NAMALWA (cell line): ENCODE results near the gene KDR.

Source experiments
- DNase-seq: peaks from one replicate; pipeline ENCODE4 v3.0.0-alpha.2; 2015; ENCODE audit warnings: low spot score

KDR gene

GRCh38 chr4:55125087-55125721, at the start of gene KDR:
TSS of gene KDR (minus strand) at chr4:55125595. CDS start at chr4:55125293, 302 bp downstream.
- DNase-seq, result no peak

- no peak for DNase-seq
Observed at GRCh38 chr4:55173580-55173979, 48.2 kb upstream of the KDR start.

- no peak for DNase-seq
Observed at GRCh38 chr4:55172694-55173287, 47.4 kb upstream of the KDR start.

- DNase-seq, result no peak
Observed at GRCh38 chr4:55170462-55170861, 45.1 kb upstream of the KDR start.

- no peak for DNase-seq
Observed at GRCh38 chr4:55169352-55169961, 44.1 kb upstream of the KDR start.

- DNase-seq, result no peak
Observed at GRCh38 chr4:55162396-55162795, 37.0 kb upstream of the KDR start.

- DNase-seq, result no peak
Observed at GRCh38 chr4:55161739-55162138, 36.3 kb upstream of the KDR start.

- DNase-seq, result no peak
Observed at GRCh38 chr4:55159851-55160250, 34.5 kb upstream of the KDR start.

GRCh38 chr4:55158957-55159356, 33.6 kb upstream of the KDR start:
- DNase-seq, result peak; percentile 41

- DNase-seq, result no peak
Observed at GRCh38 chr4:55157559-55158277, 32.3 kb upstream of the KDR start.

GRCh38 chr4:55154933-55155332, 29.5 kb upstream of the KDR start:
- no peak for DNase-seq

- DNase-seq, result no peak
Observed at GRCh38 chr4:55154290-55154880, 29.0 kb upstream of the KDR start.

GRCh38 chr4:55143858-55144257, 18.5 kb upstream of the KDR start:
- no peak for DNase-seq

- DNase-seq, result no peak
Observed at GRCh38 chr4:55138367-55138766, 13.0 kb upstream of the KDR start.

GRCh38 chr4:55136634-55137033, 11.2 kb upstream of the KDR start:
- DNase-seq, result no peak

GRCh38 chr4:55133951-55134350, 8.6 kb upstream of the KDR start:
- no peak for DNase-seq

GRCh38 chr4:55132775-55133174, 7.4 kb upstream of the KDR start:
- no peak for DNase-seq

- DNase-seq, result no peak
Observed at GRCh38 chr4:55127521-55127920, 2.1 kb upstream of the KDR start.

GRCh38 chr4:55127053-55127452, 1.7 kb upstream of the KDR start:
- DNase-seq, result no peak

GRCh38 chr4:55125763-55126541, 557 bp upstream of the KDR start:
- no peak for DNase-seq

GRCh38 chr4:55124322-55125076, 896 bp downstream of the KDR start:
- no peak for DNase-seq
